Spleen (tissue), 11 donors: ENCODE data around the gene TOPBP1. TPM values are rescaled to one million over a fixed set of nuclear protein-coding genes. Genes with fewer than 3 reads are reported as not detected.
A peak's percentile ranks its signal among the peaks of the same experiment; 100 is the strongest.

Source experiments
- DNase-seq: peaks from one replicate; pipeline ENCODE4 v3.0.0-alpha.2; 2020
- H3K27ac ChIP-seq, 8 donors: fragments of 200-600 bp; sonication (generic) in 7 of 8; 1 replicate in 4 of 8; 2 replicates in 4 of 8; pipeline versions ENCODE4 v1.5.0 to v1.8.0; 2016 to 2021; ENCODE audit warnings: inconsistent platforms in 4 of 8, mild to moderate bottlenecking in 4 of 8, moderate library complexity in 1 of 8
- H3K27me3 ChIP-seq, 7 donors: fragments of 200-600 bp; sonication (generic) in 6 of 7; replicated peaks in 1 of 7; 1 replicate in 4 of 7; 2 replicates in 3 of 7; pipeline versions ENCODE4 v1.5.0 to v1.8.0; 2016 to 2021; ENCODE audit warnings: inconsistent platforms in 3 of 7, mild to moderate bottlenecking in 1 of 7
- H3K36me3 ChIP-seq, 6 donors: fragments of 200-600 bp; sonication (generic) in 5 of 6; 1 replicate in 4 of 6; 2 replicates in 2 of 6; pipeline versions ENCODE4 v1.5.0 to v1.8.0; 2016 to 2021; ENCODE audit warnings: inconsistent platforms in 2 of 6
- H3K4me1 ChIP-seq, 6 donors: fragments of 200-600 bp; sonication (generic) in 5 of 6; 1 replicate in 3 of 6; 2 replicates in 3 of 6; pipeline versions ENCODE4 v1.5.0 to v1.8.0; 2016 to 2021; ENCODE audit warnings: inconsistent platforms in 3 of 6
- H3K4me3 ChIP-seq, 8 donors: fragments of 200-600 bp; sonication (generic) in 7 of 8; 1 replicate in 4 of 8; 2 replicates in 4 of 8; pipeline versions ENCODE4 v1.5.0 to v1.8.0; 2016 to 2021; ENCODE audit warnings: inconsistent platforms in 4 of 8, mild to moderate bottlenecking in 4 of 8, moderate library complexity in 2 of 8
- H3K9me3 ChIP-seq, 8 donors: fragments of 200-600 bp; sonication (generic) in 7 of 8; 1 replicate in 4 of 8; 2 replicates in 4 of 8; pipeline versions ENCODE4 v1.5.0 to v1.8.0; 2016 to 2021; ENCODE audit warnings: inconsistent platforms in 4 of 8
- POLR2A ChIP-seq, 3 donors: fragments of 450-650 bp; IDR thresholded peaks; one replicate each; pipeline ENCODE4 v1.5.1; 2017; ENCODE audit warnings: antibody characterized with exemption in 3 of 3, mild to moderate bottlenecking in 1 of 3
- POLR2AphosphoS5 ChIP-seq, 3 donors: sonication (generic); formaldehyde crosslinking; IDR thresholded peaks; one replicate each; pipeline ENCODE4 v1.5.1; 2017; ENCODE audit warnings: antibody characterized with exemption in 3 of 3
- WGBS, 5 donors: extraction: QIAGEN DNeasy Blood & Tissue Kit in 3 of 5; methylation state at CpG; one replicate each; pipeline versions ENCODE4 v1.1.5 to v1.1.7; 2013 to 2018; 5-methylcytosine and 5-hydroxymethylcytosine counted together
- intact Hi-C: fragments of 100-400 bp; cut with DNase I; formaldehyde crosslinking; loops from one replicate; pipeline ENCODE4 v1.15.0; 2023; ENCODE audit warnings: low total_unique reads
- polyA plus RNA-seq, 3 donors: library from polyadenylated mRNA; stranded (reverse); fragments of 200-250 nt; gene quantifications; one replicate each; pipeline ENCODE4 v1.2.1, GENCODE V29; 2013
- total RNA-seq, 7 donors: library from RNA; depleted of rRNA in 3 of 7; stranded (reverse); fragments of >200 nt in 3 of 7; fragmentation: NEBNext Ultra II Directional in 4 of 7; extraction: Animal tissue kit (Norgen Biotek cat#: 25700) in 4 of 7; gene quantifications; one replicate each; pipeline versions ENCODE4 v1.1.0 to v1.2.1, GENCODE V29; 2016 to 2021
- TF ChIP-seq, protein P1 (sequence below), 11 experiments: fragments of 200-600 bp in 7 of 11; fragments of 450-650 bp in 4 of 11; sonication (generic) in 4 of 11; IDR thresholded peaks in 8 of 11; conservative IDR thresholded peaks in 3 of 11; 1 replicate in 7 of 11; 2 replicates in 4 of 11; pipeline versions ENCODE4 v1.4.0 to v1.8.0; 2016 to 2021; ENCODE audit warnings: antibody characterized with exemption in 11 of 11, inconsistent platforms in 4 of 11, mild to moderate bottlenecking in 1 of 11
- donor health status: healthy with polysubstance abuse.
- donor health status: DM: no; HTN: no; CAD: no; lungs with moderate emphysema.
- donor health status: DM: no; HTN: no; CAD: no.
- donor health status: Bipolar disorder and iron deficiency.
- donor health status: healthy.
- donor health status: DM: no; HTN: no; CAD: no.
- donor health status: DM: yes; HTN: yes; CAD: no.

Gene TOPBP1
- total and polyA plus RNA-seq, 10 donors: 11.0 to 61.9 (median 30.7) TPM

DNA sequence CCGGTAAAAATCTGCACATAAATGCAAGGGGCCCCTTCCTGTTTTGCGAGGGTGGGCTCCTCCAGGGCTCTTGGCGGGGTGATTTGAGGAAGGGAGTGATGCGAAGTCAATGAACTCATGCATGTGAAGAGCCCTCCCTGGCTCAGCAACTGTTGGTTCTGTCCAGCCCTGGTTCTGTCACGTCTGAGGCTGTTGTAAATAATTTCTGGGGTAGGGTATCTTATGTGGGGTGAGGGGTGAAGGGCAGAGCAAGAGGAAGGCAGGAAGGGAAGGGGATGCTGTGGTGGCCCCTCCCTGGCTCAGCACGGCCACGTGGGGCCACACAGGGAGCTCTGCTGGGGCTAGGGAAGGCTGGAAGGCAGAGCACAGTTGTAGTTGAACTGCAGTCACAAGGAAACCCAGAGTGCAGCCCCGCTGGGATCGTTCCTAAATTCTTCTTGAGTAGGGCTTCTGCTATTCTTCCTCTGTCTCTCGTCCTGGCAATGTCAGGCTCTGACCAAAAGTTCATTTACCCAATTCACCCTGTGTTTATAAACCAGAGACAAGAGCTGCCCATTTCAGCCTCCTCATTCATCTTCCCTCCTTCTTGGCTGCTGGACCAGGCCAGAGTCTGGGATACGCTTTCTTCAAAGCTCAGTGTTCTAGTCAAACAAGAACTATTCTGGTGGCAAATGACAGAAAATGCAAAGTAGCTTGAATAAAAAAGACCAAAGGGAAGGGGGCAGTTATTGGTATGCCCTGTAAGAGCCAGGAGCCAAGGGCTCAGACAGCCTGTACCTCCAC lies 14.8 kb upstream of the TOPBP1 start:
- Histone ChIP-seq H3K4me1 (peaks cover 0 to 11% (median 6%) of the 10 kb centered on the region in 6 donors), H3K27ac (no peak overlapping the region), H3K4me3 (no peak overlapping the region), H3K36me3 (no peaks in the 10 kb centered on the region), H3K27me3 (peaks cover 0 to 72% (median 25%) of the 10 kb centered on the region in 7 donors), H3K9me3 (peaks cover 0 to 8% (median 2%) of the 10 kb centered on the region in 8 donors)
- no peak for DNase-seq
- intact Hi-C loops: no loop called here
- WGBS, 5 donors: 29 to 34% (median 31%) methylated on average over 11 of the region's 11 CpGs
- TF ChIP-seq, protein P1, sequence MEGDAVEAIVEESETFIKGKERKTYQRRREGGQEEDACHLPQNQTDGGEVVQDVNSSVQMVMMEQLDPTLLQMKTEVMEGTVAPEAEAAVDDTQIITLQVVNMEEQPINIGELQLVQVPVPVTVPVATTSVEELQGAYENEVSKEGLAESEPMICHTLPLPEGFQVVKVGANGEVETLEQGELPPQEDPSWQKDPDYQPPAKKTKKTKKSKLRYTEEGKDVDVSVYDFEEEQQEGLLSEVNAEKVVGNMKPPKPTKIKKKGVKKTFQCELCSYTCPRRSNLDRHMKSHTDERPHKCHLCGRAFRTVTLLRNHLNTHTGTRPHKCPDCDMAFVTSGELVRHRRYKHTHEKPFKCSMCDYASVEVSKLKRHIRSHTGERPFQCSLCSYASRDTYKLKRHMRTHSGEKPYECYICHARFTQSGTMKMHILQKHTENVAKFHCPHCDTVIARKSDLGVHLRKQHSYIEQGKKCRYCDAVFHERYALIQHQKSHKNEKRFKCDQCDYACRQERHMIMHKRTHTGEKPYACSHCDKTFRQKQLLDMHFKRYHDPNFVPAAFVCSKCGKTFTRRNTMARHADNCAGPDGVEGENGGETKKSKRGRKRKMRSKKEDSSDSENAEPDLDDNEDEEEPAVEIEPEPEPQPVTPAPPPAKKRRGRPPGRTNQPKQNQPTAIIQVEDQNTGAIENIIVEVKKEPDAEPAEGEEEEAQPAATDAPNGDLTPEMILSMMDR (IDR thresholded peaks at IDR 0.05 in 8 of 11, conservative IDR thresholded peaks at IDR 0.05 in 3 of 11): no peak
- TF ChIP-seq POLR2A (IDR thresholded peaks at IDR 0.05) (no peak), POLR2AphosphoS5 (IDR thresholded peaks at IDR 0.05) (no peak)

DNA sequence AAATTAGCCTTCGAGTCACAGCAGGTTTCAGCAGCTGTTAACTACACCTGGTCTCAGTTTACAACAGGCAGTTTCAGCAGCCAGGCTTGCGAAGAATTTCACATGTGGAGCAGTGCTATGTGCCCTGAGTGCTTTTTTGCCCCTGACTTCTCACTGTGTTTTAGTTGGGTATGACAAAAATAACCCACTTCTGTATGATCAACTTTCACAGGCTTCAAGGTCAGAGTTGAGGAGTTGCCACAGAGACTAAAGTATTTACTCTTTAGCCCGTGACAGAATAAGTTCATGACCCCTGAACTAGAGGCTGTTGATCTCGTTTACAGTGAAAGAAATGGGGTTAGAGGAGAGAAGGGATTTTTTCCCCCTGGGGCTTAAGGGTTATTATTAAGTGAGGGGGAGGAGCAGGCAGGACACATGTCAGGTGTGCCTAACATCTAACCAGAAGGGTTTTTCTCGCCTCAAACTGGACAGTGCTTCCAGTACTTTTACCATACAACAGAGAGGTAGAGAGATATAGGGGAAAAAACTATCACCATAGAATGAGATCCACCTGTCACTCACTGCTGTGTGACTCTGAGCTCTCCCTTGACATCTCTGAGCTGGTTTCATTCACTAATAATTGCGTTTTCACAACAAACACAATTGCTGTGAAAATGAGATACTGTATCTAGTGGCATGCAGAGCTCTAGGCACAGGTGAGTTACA lies 14.0 kb upstream of the TOPBP1 start:
- Histone ChIP-seq H3K36me3 (no peaks in the 10 kb centered on the region), H3K9me3 (peaks cover 0 to 8% (median 2%) of the 10 kb centered on the region in 8 donors), H3K4me3 (no peak overlapping the region), H3K27me3 (peaks cover 0 to 73% (median 25%) of the 10 kb centered on the region in 7 donors), H3K4me1 (peaks cover 0 to 11% (median 6%) of the 10 kb centered on the region in 6 donors), H3K27ac (no peak overlapping the region)
- TF ChIP-seq POLR2AphosphoS5 (IDR thresholded peaks at IDR 0.05): no peak
- WGBS, 5 donors: 58 to 73% (median 62%) methylated on average over 6 of the region's 6 CpGs
- intact Hi-C loops: no loop called here
- DNase-seq: no peak

DNA sequence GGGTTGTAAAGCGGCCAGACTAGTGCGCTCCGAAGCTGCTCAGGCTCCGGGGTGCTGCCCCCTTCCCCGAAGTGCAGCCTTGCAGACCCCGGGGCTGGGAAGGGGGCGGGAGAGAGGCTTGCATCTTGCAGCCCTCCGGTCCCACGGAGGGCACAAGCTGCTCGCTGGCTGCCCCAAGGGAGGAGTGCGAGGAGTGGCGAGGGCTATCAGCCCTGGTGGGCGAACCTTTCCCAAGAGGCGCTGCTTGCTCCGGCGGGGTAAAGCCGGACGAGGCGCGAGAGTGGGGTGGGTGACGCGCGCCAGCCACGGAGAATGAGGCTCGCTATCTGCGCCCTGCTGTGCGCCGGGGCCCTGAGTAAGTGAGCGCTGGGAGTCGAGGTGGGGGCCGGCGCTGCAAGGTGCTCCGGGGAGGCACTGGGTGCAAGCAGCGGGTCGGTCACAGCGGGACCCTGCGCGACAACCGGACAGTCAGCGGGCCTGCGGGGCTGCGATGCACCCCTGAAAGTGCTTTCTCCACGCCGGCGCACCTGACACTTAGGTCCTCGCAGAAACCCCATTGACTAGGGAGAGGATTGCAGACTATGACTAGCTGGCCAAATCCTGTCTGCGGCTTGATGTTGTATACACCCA lies 12.7 kb upstream of the TOPBP1 start:
- Histone ChIP-seq H3K27ac (no peak overlapping the region), H3K4me3 (peak overlapping the region in 1 of 8 donors; percentile 39), H3K4me1 (peaks cover 0 to 11% (median 6%) of the 10 kb centered on the region in 6 donors), H3K36me3 (no peaks in the 10 kb centered on the region), H3K9me3 (peaks cover 0 to 8% (median 2%) of the 10 kb centered on the region in 8 donors), H3K27me3 (peaks cover 0 to 78% (median 25%) of the 10 kb centered on the region in 7 donors)
- no peak for DNase-seq
- intact Hi-C loops: no loop called here
- TF ChIP-seq POLR2A (IDR thresholded peaks at IDR 0.05) (no peak), POLR2AphosphoS5 (IDR thresholded peaks at IDR 0.05) (peak in 1 of 3 donors; percentile 9)
- TF ChIP-seq, protein P1 (IDR thresholded peaks at IDR 0.05 in 8 of 11, conservative IDR thresholded peaks at IDR 0.05 in 3 of 11): no peak
- WGBS, 5 donors: 3 to 18% (median 9%) methylated on average over 23 to 47 of the region's 47 CpGs

DNA sequence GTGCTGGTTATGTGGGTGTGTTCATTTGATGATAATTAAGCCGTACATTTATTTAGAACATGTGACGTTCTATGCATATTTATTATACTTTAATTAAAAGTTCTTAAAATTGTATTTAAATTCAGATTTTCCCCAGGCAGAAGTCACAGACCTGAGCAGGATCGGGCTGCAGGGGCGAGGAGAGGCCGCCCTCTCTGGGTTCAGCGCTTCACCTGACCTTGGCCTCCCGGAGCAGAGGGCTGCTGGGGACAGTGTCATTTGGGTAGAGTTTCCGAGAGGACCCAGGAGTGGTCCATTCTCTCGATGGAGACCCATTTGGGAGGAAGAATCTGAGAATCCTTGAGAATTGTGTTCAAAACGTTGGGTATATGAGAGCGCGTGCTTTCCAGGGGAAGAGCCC lies 12.0 kb upstream of the TOPBP1 start:
- H3K9me3 ChIP-seq: peaks cover 0 to 8% (median 2%) of the 10 kb centered on the region in 8 donors
- H3K36me3 ChIP-seq: no peaks in the 10 kb centered on the region
- H3K27me3 ChIP-seq: peaks cover 0 to 77% (median 25%) of the 10 kb centered on the region in 7 donors
- no peak overlapping the region for H3K27ac ChIP-seq
- intact Hi-C loops: no loop called here
- DNase-seq: no peak
- H3K4me1 ChIP-seq: peaks cover 0 to 11% (median 6%) of the 10 kb centered on the region in 6 donors
- no peak overlapping the region for H3K4me3 ChIP-seq
- TF ChIP-seq POLR2AphosphoS5 (IDR thresholded peaks at IDR 0.05) (no peak), POLR2A (IDR thresholded peaks at IDR 0.05) (no peak)
- TF ChIP-seq, protein P1 (IDR thresholded peaks at IDR 0.05 in 8 of 11, conservative IDR thresholded peaks at IDR 0.05 in 3 of 11): no peak
- WGBS, 5 donors: 51 to 62% (median 53%) methylated on average over 12 of the region's 12 CpGs
